ENCODE results near the gene BAG3. TPM values are rescaled to one million over a fixed set of nuclear protein-coding genes. Genes with fewer than 3 reads are reported as not detected.

BAG3 gene
- total and polyA plus RNA-seq, 2 of the 8 experiments (the other 6 are each of a cell fraction or from before 2014, with no cell fraction given): 3.5 to 13.3 TPM

DNA sequence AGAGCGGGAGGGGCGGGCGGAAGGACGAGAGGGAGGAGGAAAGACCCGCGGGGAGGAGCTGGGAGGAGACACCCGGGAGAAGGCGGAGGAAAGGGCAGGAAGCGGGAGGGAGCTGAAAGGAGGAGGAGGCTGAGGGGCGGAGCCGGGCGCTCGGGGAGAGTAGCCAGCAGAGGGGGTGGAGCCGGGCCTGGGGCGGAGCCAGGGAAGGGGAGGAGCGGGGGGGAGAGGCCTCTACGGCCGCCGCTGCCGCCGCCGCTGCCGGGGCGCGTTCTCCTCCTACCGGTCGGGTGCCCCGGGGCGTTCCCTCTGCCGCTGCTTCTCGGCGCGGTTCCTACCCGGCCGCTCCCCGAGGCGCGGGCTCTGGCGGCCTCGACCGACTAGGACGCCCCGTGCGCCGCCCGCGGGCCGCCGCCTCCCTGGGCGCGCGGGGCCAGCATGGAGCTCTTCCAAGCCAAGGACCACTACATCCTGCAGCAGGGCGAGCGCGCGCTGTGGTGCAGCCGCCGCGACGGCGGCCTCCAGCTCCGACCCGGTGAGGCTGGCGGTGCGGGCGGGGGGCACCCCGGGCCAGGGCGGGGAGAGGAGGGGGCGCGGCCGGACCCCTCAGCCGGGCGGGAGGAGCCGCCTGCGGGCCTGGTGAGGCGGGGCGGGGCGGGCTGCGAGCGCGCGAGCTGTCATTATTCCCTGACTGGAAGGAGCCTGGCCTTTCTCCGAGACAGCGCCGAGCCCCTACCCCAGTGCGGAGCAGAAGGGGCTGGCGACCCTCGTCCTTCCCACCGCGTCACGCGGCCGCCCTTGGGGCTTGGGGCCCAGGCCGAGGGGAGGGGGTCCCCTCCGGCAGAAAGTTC lies 74.9 kb downstream of the BAG3 start, which contains the start of gene INPP5F (continued):
- TF ChIP-seq SP1 (IDR thresholded peaks at IDR 0.05; ENCODE audit: low read depth, low read length) (peak; percentile 68; the same call in 1 of the 2 replicates), SP4 (IDR thresholded peaks at IDR 0.05; ENCODE audit: low read length) (0 out of 2 replicates have a peak, but pooled peaks have one; percentile 40), RAD21 (IDR thresholded peaks at IDR 0.05 in 1 of 2, conservative IDR thresholded peaks at IDR 0.05 in 1 of 2; ENCODE audit: low read depth in 2 of 2, low read length in 2 of 2) (0 out of 4 replicates have a peak, but pooled peaks of 1 of the 2 experiments have one; percentile 1), ASH2L (IDR thresholded peaks at IDR 0.05; ENCODE audit: low read length) (peak; percentile 70), SIN3A (conservative IDR thresholded peaks at IDR 0.05 in 1 of 2, IDR thresholded peaks at IDR 0.05 in 1 of 2; ENCODE audit: low read depth in 1 of 2, low read length in 2 of 2) (peak; percentile 22 to 80; a peak in 3 of 4 replicates), EGR1 (IDR thresholded peaks at IDR 0.05; ENCODE audit: borderline replicate concordance, low read depth, low read length) (0 out of 2 replicates have a peak, but pooled peaks have one; percentile 16)

Measured in H1 (cell line).